Measurements from ENCODE around the gene TRPC4AP. TPM values are rescaled to one million over a fixed set of nuclear protein-coding genes. Genes with fewer than 3 reads are reported as not detected.
A peak's percentile ranks its signal among the peaks of the same experiment; 100 is the strongest.

The TRPC4AP gene
- total and polyA plus RNA-seq, 11 donors = 21.2 to 51.8 (median 38.6) TPM

GRCh38 chr20:34986311-34987287 is 106.0 kb downstream of the TRPC4AP start:
- Histone ChIP-seq H3K36me3 (peaks cover 0 to 49% (median 25%) of the 10 kb centered on the region in 9 donors), H3K27me3 (no peaks in the 10 kb centered on the region), H3K4me1 (peaks cover 3 to 96% (median 44%) of the 10 kb centered on the region in 12 donors), H3K27ac (peak overlapping the region in 9 of 12 donors; percentile 1 to 95 (median 48)), H3K9me3 (no peaks in the 10 kb centered on the region), H3K4me3 (no peak overlapping the region)
- ATAC-seq (peak in 3 of 4 donors; percentile 1 to 8 (median 5)), DNase-seq (peak in 2 of 5 donors; percentile 29 to 66)
- WGBS, 4 donors = 45 to 62% (median 51%) methylated on average over 19 to 24 of the region's 24 CpGs
- intact Hi-C loops (cut with DNase I) = no loop called here
- no peak for TF ChIP-seq POLR2A (IDR thresholded peaks at IDR 0.05)
- TF ChIP-seq, protein P1, sequence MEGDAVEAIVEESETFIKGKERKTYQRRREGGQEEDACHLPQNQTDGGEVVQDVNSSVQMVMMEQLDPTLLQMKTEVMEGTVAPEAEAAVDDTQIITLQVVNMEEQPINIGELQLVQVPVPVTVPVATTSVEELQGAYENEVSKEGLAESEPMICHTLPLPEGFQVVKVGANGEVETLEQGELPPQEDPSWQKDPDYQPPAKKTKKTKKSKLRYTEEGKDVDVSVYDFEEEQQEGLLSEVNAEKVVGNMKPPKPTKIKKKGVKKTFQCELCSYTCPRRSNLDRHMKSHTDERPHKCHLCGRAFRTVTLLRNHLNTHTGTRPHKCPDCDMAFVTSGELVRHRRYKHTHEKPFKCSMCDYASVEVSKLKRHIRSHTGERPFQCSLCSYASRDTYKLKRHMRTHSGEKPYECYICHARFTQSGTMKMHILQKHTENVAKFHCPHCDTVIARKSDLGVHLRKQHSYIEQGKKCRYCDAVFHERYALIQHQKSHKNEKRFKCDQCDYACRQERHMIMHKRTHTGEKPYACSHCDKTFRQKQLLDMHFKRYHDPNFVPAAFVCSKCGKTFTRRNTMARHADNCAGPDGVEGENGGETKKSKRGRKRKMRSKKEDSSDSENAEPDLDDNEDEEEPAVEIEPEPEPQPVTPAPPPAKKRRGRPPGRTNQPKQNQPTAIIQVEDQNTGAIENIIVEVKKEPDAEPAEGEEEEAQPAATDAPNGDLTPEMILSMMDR (IDR thresholded peaks at IDR 0.05) = no peak

- WGBS, 4 donors = 56 to 65% (median 63%) methylated on average over 25 of the region's 25 CpGs
- TF ChIP-seq POLR2A (IDR thresholded peaks at IDR 0.05) = no peak
- TF ChIP-seq, protein P1 (IDR thresholded peaks at IDR 0.05) = no peak
- peak in 1 of 4 donors; percentile 1 for ATAC-seq
- Histone ChIP-seq H3K36me3 (peaks cover 0 to 44% (median 16%) of the 10 kb centered on the region in 9 donors), H3K4me1 (peaks cover 3 to 90% (median 46%) of the 10 kb centered on the region in 12 donors), H3K4me3 (no peak overlapping the region), H3K9me3 (no peaks in the 10 kb centered on the region), H3K27ac (peak overlapping the region in 8 of 12 donors; percentile 18 to 99 (median 62)), H3K27me3 (no peaks in the 10 kb centered on the region)
- intact Hi-C loops (cut with DNase I) = no loop called here
- DNase-seq = peak in 1 of 5 donors; percentile 61
Measured at GRCh38 chr20:34985461-34986310, 106.9 kb downstream of the TRPC4AP start.

DNA sequence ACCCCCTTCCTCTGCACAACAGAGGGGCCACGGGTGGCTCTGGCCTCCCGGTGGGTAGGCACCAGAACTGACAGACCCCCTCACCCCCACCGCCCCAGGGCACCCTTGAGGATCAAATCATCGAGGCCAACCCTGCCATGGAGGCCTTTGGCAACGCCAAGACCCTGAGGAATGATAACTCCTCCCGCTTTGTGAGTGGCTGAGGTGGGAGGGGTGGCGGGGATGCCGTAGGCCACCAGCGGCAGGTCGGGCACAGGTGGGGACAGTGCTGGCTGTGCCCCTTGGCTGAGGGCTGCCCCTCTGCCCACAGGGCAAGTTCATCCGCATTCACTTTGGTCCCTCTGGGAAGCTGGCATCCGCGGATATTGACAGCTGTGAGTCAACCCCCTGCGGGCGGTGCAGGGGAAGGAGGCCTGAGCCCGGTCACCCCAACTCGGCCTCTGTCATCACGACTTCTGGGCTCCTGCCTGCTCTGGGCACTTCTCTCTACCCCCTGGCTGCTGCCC is 107.8 kb downstream of the TRPC4AP start:
- intact Hi-C loops (cut with DNase I) = no loop called here
- TF ChIP-seq, protein P1 (IDR thresholded peaks at IDR 0.05) = no peak
- peak in 1 of 2 donors; percentile 21 for TF ChIP-seq POLR2A (IDR thresholded peaks at IDR 0.05)
- Histone ChIP-seq H3K27me3 (no peaks in the 10 kb centered on the region), H3K27ac (peak overlapping the region in 7 of 12 donors; percentile 24 to 99 (median 71)), H3K4me3 (no peak overlapping the region), H3K4me1 (peaks cover 3 to 90% (median 47%) of the 10 kb centered on the region in 12 donors), H3K36me3 (peaks cover 0 to 41% (median 9%) of the 10 kb centered on the region in 9 donors), H3K9me3 (no peaks in the 10 kb centered on the region)
- DNase-seq (peak in 4 of 5 donors; percentile 23 to 71 (median 64)), ATAC-seq (peak in 3 of 4 donors; percentile 5 to 9 (median 7))
- 33 to 56% (median 46%) methylated on average over 14 to 18 of the region's 18 CpGs for WGBS, 4 donors
